GM21529 (cell line): ENCODE results near the gene AGGF1.
"Not testable (repeated sequence)": the region's sequence is repeated elsewhere in the genome, so short reads cannot be mapped to it uniquely, and the experiment has no call there.

Source experiments
- ATAC-seq: cut with Tn5 transposase; IDR thresholded peaks from one replicate; pipeline ENCODE4 v1.9.1; 2021; ENCODE audit not compliant: unreplicated experiment

AGGF1 gene

DNA sequence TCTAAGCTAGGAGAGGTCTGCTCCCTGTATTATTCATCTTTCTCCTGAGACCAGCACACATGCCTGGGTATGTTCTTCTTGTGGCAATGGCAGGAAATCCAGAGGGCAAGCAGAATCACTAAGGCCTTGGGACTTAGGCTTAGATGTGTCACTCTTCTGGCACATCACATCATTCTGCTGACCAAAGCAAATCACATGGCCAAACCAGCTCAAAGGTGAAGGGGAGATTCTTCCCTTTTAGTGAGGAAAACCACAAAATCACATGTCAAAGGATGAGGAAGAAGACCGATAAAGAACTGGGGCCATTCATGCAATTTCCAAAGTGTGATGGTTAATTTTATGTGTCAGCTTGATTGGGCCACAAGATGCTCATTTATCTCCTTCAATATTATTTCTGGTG, 5.7 kb upstream of the AGGF1 start:
- no peak for ATAC-seq

DNA sequence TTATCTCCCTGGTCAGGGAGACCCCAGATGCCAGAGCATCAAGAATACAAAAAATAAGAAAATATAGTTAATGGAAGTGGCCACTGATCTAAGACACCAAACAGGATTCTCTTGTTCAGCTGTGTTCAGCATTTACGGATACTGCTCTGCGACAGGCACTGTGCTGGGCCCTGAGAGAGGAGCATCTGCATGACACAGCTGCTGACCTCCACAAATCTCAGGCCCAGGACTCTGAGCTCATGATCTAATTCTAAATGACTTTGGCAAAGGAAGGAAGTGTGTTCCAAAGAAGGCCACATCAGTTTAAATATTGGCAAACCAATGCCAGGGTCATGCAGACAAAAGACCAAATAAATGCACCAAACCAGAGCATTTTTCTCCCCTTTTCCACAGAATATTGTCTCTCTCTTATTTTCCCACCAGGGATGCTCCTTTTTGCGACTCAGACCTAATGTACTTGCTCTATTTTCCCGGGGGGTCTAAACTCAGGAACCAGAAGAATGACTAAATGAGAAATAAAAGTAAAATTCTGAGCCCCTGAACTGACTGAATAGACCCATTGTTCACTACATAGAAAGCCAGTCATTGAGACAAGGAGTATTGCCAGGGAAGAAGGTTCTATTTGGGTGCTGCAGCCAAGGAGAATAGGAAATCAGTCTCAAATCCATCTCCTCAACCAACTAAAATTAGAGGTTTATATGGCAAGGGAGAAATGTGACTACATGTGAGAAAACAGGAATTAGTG, 1.4 kb upstream of the AGGF1 start:
- no peak for ATAC-seq

- ATAC-seq = no peak
These were observed 773 bp upstream of the AGGF1 start for GRCh38 chr5:77029376-77029885.

DNA sequence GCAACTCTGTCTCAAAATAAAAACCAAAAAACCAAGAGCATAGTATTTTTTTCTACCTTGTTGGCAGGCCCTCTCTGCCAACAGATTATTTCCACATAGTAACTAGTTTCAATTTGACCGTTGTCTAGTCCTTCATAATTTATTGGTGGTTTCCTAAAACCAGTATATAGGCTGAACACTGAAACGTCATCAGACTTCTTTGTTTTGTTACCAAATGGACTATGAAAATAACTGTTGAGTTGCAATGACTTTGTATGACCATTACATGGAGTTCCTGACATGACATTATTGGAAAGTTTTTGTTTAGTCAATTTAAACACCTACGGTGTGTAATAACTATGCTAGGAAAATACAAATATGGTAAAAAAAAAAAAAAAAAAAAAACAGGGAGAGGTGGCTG, 1.7 kb downstream of the AGGF1 start:
- no peak for ATAC-seq

GRCh38 chr5:77032635-77033034, 2.4 kb downstream of the AGGF1 start:
- no peak for ATAC-seq

- ATAC-seq = no peak
These were observed 3.1 kb downstream of the AGGF1 start for GRCh38 chr5:77033338-77033737.

DNA sequence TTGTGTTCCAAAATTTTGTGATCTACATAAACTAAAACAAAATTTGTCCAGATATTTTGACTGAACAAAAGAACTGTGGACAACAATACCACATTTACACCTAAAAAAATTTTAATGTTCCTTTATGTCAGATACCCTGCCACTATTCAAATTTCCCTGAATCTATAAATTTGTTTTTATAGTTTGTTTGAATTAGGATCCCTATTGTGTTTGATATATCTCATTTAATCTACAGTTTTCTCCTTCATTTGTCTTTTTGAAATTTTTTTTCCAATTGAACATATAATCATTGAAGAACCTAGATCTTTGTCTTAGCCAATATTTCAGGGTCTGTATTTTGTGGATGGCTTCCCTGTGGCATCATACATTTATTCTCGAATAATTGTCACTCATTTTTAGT, 5.7 kb downstream of the AGGF1 start:
- ATAC-seq = no peak

DNA sequence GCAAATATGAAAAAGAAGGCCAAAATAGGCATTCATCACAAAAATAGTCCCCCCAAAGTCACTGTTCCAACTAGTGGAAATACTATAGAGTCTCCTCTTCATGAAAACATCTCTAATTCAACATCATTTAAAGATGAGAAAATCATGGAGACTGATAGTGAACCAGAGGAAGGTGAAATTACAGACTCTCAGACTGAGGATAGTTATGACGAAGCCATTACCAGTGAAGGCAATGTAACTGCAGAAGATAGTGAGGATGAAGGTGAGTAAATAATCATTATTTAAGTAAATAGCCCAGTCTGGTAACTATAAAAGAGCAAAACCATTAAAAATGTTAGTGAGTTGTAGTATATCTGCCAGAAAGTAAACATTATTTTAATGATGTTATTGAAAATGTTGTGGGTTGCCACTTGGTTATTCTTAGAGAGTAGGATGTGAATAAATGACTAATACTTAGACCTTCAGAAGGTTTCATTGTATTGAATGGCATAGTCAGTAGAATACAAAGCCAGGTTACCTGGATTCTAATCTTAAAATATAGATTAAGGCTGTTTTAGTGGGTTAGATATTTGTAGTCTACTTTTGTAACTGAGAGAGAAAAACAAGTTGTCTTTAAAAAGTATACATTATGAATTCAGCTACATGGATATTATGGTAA, 16.3 kb downstream of the AGGF1 start:
- ATAC-seq = peak; percentile 49

GRCh38 chr5:77064040-77064439, 33.8 kb downstream of the AGGF1 start:
- ATAC-seq = no peak

DNA sequence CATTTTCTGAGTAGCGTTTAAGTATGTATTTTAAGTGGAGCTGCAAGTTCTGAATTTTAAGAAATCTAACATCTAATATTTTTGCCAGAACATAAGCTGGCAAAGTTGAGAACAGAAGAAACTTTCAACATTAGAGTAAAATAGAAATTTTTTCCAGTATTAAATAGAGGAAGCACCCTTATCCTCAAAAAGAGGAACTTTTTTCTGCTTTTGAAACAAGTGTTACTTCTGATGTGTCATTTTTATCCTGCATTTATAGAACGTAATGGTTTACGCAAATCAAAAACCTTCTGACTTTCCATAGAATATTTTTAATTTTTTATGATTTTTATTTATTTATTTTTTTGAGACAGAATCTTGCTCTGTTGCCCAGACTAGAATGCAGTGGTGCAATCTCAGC, 35.1 kb downstream of the AGGF1 start:
- ATAC-seq = no peak

GRCh38 chr5:77066184-77066583, 36.0 kb downstream of the AGGF1 start:
- peak; percentile 43 for ATAC-seq

GRCh38 chr5:77066823-77067442, 36.7 kb downstream of the AGGF1 start:
- ATAC-seq = peak; percentile 78

DNA sequence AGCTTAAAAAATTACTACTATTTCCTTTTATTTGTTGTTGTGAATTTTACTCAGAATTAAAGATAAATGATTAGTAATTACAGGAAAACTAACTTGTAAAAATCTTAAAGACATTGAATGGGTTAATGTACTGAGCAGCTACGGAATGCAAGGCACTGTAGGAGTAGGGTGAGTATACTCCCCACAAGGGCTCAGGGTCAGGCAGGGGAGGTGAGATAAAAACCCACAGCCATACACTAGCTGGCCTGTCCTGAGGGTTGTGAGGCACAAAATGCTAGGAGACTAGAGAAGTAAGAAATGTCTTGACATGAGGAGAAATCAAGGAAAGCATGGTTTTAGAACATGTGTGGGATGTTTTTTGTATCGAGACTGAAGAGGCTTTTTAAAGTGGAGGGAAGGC, 43.5 kb downstream of the AGGF1 start:
- ATAC-seq = no peak

DNA sequence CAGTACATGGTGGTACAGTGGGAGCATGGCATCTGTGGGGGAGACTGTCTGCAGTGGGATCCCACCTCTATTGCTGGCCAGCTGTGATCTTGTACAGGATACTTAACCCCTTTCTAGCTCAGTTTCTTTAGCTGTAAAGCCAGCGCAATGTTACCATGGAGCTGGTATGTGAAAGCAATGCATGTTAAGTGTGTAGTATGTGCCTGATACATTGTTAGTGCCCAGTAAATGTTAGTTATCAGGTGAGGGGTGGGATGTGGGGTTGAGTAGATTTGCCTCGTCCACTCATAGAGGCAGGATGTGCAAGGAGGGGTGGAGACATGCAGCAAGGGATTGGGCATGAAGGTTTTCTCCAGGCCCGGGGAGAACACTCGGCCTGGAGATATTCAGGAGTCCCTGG, 44.5 kb downstream of the AGGF1 start:
- ATAC-seq = no peak

GRCh38 chr5:77076961-77077828, 47.0 kb downstream of the AGGF1 start:
- peak; percentile 81 for ATAC-seq

GRCh38 chr5:77077829-77078176, 47.6 kb downstream of the AGGF1 start:
- ATAC-seq = peak; percentile 9

- ATAC-seq = not testable (repeated sequence)
These were observed 50.3 kb downstream of the AGGF1 start for GRCh38 chr5:77080479-77080878.

- no peak for ATAC-seq
These were observed 50.7 kb downstream of the AGGF1 start for GRCh38 chr5:77080905-77081304.

GRCh38 chr5:77082280-77082679, 52.1 kb downstream of the AGGF1 start:
- ATAC-seq = no peak

GRCh38 chr5:77083088-77083487, 52.9 kb downstream of the AGGF1 start:
- no peak for ATAC-seq

DNA sequence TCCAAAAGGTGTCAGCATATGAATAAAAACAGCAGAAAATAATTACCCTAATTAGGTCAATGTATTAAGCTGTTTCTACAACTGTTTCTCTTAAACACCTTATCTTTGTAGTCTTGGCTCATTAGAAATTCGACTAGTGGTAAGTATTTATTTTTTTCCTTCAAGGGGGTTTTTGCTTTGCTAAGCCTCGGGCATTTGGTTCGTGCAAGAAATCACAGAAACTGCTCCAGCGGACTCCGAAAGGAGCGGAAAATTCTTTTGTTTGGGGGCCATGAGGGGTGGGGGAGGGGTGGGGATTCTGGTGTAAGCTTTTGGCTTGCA, 56.1 kb downstream of the AGGF1 start:
- no peak for ATAC-seq
